DND-41 (cell line): ENCODE results near the gene EQTN.

Experiments
- ATAC-seq: fragments of 200-7000 bp; cut with Tn5 transposase; 3 replicates; pipeline ENCODE4 v1.9.1; 2021; ENCODE audit warnings: low read depth; ENCODE audit not compliant: insufficient read depth
- DNase-seq: peaks from one replicate; pipeline ENCODE4 v3.0.0-alpha.2; 2020
- H2AFZ ChIP-seq: 2 replicates; pipeline ENCODE4 v1.6.0; 2012; ENCODE audit warnings: low read depth, low read length
- H3K27ac ChIP-seq: 2 replicates; pipeline ENCODE4 v1.5.1; 2012; ENCODE audit warnings: low read length, inconsistent platforms
- H3K27me3 ChIP-seq: fragments of 200-600 bp; sonication (generic); 2 replicates; pipeline ENCODE4 v1.6.0; 2012; ENCODE audit warnings: low read length, mild to moderate bottlenecking, inconsistent platforms; ENCODE audit not compliant: insufficient read depth, poor library complexity
- H3K36me3 ChIP-seq: 2 replicates; pipeline ENCODE4 v1.5.1; 2012; ENCODE audit warnings: low read length, inconsistent platforms; ENCODE audit not compliant: insufficient read depth
- H3K4me1 ChIP-seq: 2 replicates; pipeline ENCODE4 v1.5.1; 2012; ENCODE audit warnings: mild to moderate bottlenecking, low read length; ENCODE audit not compliant: insufficient read depth
- H3K4me2 ChIP-seq: 2 replicates; pipeline ENCODE4 v1.6.0; 2012; ENCODE audit warnings: mild to moderate bottlenecking, moderate library complexity, low read length, inconsistent platforms; ENCODE audit not compliant: insufficient read depth
- H3K4me3 ChIP-seq, 2 experiments: fragments of 200-600 bp in 1 of 2; shearing (Covaris generic) in 1 of 2; 2 replicates each; pipeline ENCODE4 v1.5.1; 2012 to 2016; ENCODE audit warnings: inconsistent platforms in 2 of 2, low read length in 2 of 2, mild to moderate bottlenecking in 2 of 2, low read depth in 1 of 2, moderate library complexity in 1 of 2
- H3K79me2 ChIP-seq: 2 replicates; pipeline ENCODE4 v1.6.0; 2012; ENCODE audit warnings: low read length, inconsistent platforms; ENCODE audit not compliant: insufficient read depth
- H3K9ac ChIP-seq: 2 replicates; pipeline ENCODE4 v1.6.0; 2012; ENCODE audit warnings: low read depth, mild to moderate bottlenecking, inconsistent platforms, low read length, moderate library complexity
- H3K9me3 ChIP-seq: 2 replicates; pipeline ENCODE4 v1.5.1; 2012; ENCODE audit warnings: low read length, moderate library complexity, mild to moderate bottlenecking, inconsistent platforms; ENCODE audit not compliant: insufficient read depth, severe bottlenecking
- H4K20me1 ChIP-seq: 2 replicates; pipeline ENCODE4 v1.6.0; 2012; ENCODE audit warnings: low read length; ENCODE audit not compliant: insufficient read depth
- EZH2 ChIP-seq: IDR thresholded peaks from 3 replicates; pipeline ENCODE4 v1.6.1; 2012; ENCODE audit warnings: borderline replicate concordance, low read depth, mild to moderate bottlenecking, moderate library complexity, low read length, inconsistent platforms; ENCODE audit not compliant: severe bottlenecking
- TF ChIP-seq, protein P1 (sequence below): IDR thresholded peaks from 2 replicates; pipeline ENCODE4 v1.5.1; 2012; ENCODE audit warnings: borderline replicate concordance, low read length, moderate library complexity, mild to moderate bottlenecking; ENCODE audit not compliant: poor library complexity, severe bottlenecking; ENCODE audit errors: extremely low read depth

The EQTN gene

DNA sequence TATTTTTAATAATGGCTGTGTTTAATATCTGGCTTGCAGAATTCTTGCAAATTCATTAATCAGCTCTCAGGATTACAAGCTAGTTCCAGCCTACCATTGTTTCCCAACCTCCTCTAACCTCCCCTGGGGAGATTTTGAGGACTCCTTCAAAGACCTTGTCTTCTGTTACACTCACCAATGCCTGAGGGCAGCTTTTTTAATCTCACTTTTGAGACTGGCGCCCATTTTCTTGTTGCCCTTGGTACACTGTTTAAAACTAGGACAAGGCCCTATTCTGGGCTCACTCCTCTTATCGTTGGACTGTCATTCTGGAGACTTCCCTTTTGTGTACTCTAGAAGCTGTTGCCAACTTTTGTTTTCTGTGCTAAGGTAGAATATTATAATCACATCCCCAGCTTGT is 13.6 kb upstream of the EQTN start:
- Histone ChIP-seq H3K27me3 (no peaks in the 10 kb centered on the region), H3K4me2 (no peak overlapping the region), H3K4me1 (no peaks in the 10 kb centered on the region), H3K9me3 (no peaks in the 10 kb centered on the region), H4K20me1 (no peaks in the 10 kb centered on the region), H2AFZ (no peak overlapping the region), H3K36me3 (no peaks in the 10 kb centered on the region), H3K4me3 (no peak overlapping the region), H3K27ac (no peak overlapping the region), H3K9ac (no peak overlapping the region), H3K79me2 (no peaks in the 10 kb centered on the region)
- TF ChIP-seq, protein P1, sequence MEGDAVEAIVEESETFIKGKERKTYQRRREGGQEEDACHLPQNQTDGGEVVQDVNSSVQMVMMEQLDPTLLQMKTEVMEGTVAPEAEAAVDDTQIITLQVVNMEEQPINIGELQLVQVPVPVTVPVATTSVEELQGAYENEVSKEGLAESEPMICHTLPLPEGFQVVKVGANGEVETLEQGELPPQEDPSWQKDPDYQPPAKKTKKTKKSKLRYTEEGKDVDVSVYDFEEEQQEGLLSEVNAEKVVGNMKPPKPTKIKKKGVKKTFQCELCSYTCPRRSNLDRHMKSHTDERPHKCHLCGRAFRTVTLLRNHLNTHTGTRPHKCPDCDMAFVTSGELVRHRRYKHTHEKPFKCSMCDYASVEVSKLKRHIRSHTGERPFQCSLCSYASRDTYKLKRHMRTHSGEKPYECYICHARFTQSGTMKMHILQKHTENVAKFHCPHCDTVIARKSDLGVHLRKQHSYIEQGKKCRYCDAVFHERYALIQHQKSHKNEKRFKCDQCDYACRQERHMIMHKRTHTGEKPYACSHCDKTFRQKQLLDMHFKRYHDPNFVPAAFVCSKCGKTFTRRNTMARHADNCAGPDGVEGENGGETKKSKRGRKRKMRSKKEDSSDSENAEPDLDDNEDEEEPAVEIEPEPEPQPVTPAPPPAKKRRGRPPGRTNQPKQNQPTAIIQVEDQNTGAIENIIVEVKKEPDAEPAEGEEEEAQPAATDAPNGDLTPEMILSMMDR, result no peak
- no peak for TF ChIP-seq EZH2
- DNase-seq, result no peak
- ATAC-seq, result no peak

DNA sequence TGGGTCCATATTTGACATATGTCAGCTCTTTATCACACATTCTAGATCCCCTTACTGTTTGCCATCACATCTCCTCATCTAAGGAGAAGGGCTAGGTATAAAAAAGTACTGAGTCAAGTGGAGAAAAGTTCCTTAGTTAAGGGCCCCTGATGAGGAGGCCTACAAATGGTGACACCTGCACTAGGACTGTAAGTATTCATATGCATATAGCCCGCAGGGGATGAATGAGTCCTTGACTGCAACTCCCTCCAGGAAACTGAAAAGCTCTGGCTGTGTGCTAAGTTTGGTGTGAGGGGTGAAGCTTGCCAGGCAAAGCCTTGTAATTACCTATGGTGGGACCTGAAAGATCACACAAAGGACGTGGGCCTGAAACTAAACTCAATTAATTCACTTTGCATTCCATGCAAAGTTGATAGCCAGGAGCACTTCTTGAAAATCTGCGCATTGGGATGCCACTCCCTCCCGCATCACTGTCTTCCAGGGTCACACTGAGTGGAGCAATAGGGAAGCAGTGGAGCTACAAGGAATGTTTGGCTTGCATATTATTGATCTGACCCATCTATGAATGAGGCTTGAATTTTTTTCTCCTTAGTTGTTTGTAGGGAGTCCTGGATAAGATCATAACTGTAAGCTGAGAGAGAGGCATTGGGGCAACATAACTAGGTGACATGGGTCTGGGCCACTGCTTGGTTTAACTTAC is 11.9 kb upstream of the EQTN start:
- Histone ChIP-seq H3K79me2 (no peaks in the 10 kb centered on the region), H3K4me2 (no peak overlapping the region)
- no peak for DNase-seq

DNA sequence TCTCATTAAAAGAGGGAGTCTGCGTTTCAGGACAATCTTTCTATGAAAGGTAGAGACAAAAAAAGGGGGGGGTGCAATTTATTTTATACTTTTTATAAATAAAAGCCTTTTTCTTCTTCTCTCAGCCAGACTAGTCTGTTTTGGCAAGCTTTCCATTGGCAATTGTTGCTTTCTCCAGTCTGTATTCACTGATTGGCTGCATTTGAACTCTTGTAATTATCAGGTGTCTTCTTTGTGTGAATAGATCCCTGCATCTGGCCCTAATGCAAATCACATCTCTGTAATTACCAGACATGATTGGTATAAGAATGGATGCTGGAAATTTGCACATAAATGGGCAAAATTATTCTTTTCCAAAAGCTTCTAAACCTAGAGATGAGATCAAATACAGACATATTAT is 7.6 kb upstream of the EQTN start:
- H3K79me2 ChIP-seq, result no peaks in the 10 kb centered on the region
- no peaks in the 10 kb centered on the region for H4K20me1 ChIP-seq
- no peak overlapping the region for H2AFZ ChIP-seq
- no peaks in the 10 kb centered on the region for H3K36me3 ChIP-seq
- H3K4me1 ChIP-seq, result no peaks in the 10 kb centered on the region
- no peaks in the 10 kb centered on the region for H3K27me3 ChIP-seq
- no peak for TF ChIP-seq EZH2
- TF ChIP-seq, protein P1, result no peak
- H3K4me2 ChIP-seq, result no peak overlapping the region
- no peak overlapping the region for H3K9ac ChIP-seq
- DNase-seq, result no peak
- H3K9me3 ChIP-seq, result no peaks in the 10 kb centered on the region
- no peak overlapping the region for H3K4me3 ChIP-seq
- H3K27ac ChIP-seq, result no peak overlapping the region
- no peak for ATAC-seq

More for the DNA sequence above, 11.9 kb upstream of the EQTN start:
- TF ChIP-seq, protein P1, result no peak
- no peak for TF ChIP-seq EZH2
- no peak for ATAC-seq
- H3K27ac ChIP-seq, result no peak overlapping the region
- no peak overlapping the region for H3K9ac ChIP-seq
- H3K27me3 ChIP-seq, result no peaks in the 10 kb centered on the region
- H3K9me3 ChIP-seq, result no peaks in the 10 kb centered on the region
- H3K36me3 ChIP-seq, result no peaks in the 10 kb centered on the region
- no peak overlapping the region for H2AFZ ChIP-seq
- no peak overlapping the region for H3K4me3 ChIP-seq
- no peaks in the 10 kb centered on the region for H4K20me1 ChIP-seq
- H3K4me1 ChIP-seq, result no peaks in the 10 kb centered on the region

DNA sequence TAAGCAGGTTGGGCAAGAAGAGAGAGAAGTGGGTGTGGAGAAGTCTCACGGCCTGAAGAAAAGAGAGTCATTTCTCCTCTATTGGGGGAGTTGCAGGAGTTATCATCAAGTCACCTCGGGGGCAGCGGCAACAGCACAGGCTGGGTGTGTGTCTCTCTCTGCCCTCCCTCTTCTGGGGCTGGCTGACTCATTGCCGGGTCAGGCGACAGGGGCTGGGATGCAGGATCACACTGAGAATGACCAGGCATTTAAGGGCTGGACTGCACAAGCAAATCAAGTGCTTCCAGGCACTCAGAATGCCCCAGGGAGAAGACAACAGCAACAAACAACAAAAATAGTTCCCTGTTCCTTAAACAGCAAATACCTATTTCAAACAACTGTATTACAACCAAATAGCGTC is 6.3 kb upstream of the EQTN start:
- Histone ChIP-seq H3K36me3 (no peaks in the 10 kb centered on the region), H3K4me1 (no peaks in the 10 kb centered on the region), H3K27ac (no peak overlapping the region), H3K79me2 (no peaks in the 10 kb centered on the region), H4K20me1 (no peaks in the 10 kb centered on the region), H3K9me3 (no peaks in the 10 kb centered on the region), H3K27me3 (no peaks in the 10 kb centered on the region), H2AFZ (no peak overlapping the region), H3K4me3 (no peak overlapping the region), H3K9ac (no peak overlapping the region), H3K4me2 (no peak overlapping the region)
- ATAC-seq (no peak), DNase-seq (no peak)
- no peak for TF ChIP-seq EZH2
- TF ChIP-seq, protein P1, result no peak
